Stimulated activated CD4-positive, alpha-beta T cell treated with anti-CD3 and anti-CD28 coated beads, Interleukin-15, amount 100 ng/mL, for 1 hour (primary cell): ENCODE measurements around the gene AMBP.
"Not testable (repeated sequence)": the region's sequence is repeated elsewhere in the genome, so short reads cannot be mapped to it uniquely, and the experiment has no call there.

Experiments
- DNase-seq, 2 donors: peaks; one replicate each; pipeline ENCODE4 v3.0.0-alpha.2; 2020; ENCODE audit warnings: low read depth in 1 of 2, low spot score in 1 of 2

AMBP gene

GRCh38 chr9:114092336-114092735, 14.2 kb upstream of the AMBP start:
- DNase-seq, result no peak

DNA sequence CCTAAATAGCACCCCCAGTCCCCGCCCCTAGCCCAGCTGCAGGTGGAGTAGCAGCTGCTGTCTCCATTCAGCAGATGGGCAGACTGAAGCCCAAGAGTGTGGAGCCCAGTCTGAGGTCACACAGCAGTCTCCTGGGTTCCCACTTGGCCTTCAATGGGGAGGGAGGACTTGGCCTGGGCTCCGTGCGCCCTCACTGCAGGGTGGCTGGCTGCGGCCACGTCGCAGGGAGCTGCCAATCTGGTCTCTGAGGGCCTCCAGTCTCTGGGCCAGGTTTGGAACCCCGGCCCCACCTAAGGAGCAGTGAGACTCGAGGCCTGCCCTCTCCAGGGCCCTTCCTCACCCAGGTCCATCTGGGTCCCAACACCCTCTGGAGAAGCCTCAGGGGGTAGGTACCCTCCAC, 13.6 kb upstream of the AMBP start:
- DNase-seq, result no peak

DNA sequence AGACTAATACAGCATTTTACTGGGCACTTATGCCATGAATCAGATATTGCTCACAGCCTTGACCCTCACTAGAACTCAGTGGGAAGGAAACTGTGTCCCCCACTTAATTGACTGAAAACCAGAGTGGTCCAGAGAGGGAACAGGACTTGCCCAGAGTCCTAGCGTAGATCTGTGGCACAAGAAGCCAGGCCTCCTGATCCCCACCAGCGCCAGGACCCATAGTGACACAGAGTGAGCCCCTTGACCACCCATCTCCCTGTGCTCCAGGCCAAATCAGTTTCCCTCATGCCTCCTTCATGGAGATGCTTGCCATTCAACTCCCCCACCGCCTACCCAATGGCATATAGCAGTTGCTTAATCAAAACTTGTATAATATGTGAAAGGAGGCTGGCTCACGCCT, 12.7 kb upstream of the AMBP start:
- DNase-seq, result no peak

DNA sequence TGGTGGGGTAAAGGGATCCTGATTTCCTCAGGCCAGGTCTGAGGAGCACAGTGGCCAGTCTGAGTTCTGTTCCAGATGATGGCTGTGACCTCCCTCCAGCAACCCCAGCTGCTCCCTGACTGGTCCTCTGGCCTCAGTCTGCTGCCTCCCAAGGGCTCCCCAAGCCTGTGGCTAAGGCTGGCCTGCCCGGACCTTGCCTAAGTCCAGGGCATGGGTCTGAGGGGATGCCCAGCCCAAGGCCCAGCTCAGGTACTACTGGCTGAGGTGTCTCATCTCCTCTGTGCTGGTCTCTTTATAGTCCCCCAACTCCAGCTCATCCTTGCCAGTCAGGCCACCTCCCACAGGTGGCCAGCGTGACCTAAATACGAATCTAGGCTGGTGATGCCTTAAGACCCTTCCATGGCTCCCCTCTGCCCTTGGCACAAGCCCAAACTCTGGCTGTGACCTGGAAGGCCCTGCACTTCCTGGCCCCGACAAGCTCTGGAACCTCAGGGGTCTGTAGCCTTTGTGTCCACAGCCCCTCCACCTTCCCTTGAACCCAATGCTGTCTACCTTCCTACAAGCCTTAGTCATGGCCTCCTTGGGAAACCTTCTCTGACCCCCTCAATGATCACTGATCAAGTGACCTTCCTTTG, 11.2 kb upstream of the AMBP start:
- DNase-seq, result no peak

DNA sequence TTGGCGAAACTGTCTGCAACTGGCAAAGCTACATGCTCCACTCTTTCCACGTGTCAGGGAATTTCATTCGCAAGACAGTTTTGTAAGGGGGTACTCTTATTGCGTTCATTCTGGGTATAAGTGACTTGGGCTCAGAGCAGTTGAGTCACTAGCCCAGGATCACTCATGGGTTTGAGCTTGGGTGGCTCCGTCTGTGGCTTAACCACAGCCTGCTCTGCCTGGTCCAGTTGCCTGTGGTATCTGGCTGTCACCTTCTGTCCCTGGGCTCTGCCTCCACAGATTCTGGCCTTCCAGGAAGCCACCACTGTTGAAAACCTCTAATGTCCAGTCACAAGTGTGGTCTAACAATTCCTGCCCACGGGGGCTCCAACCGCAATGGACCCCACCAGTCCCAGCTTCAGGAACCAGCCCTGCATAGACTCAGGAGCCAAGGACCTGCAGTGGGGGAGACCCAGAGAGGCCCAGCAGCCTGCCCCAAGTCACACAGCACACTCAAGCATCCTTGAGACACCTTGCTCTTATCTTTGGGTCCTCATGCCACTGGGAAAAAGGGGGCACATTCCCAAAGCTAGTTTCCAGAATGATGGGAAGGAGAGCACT, 10.6 kb upstream of the AMBP start:
- DNase-seq, result no peak

DNA sequence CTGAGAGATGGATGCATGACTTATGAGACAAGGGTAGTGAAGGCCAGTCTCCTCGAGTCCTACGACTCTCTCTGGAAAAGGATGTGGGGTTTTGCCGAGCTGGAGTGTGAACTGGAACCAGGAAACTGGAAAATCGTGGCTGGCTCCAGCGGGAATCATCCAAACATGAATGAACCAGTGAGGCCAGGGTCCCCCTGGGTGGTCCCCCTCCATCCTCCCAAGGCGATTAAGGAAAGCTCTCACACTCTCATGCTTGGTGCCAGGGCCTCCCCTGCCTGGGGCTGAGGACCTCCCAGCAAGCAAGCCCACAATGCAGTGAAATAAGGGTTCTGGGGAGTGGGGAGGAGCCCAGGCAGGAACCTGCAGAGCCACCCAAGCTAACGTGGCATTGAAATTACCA, 9.6 kb upstream of the AMBP start:
- no peak for DNase-seq

- DNase-seq, result no peak
These were observed 8.5 kb upstream of the AMBP start for GRCh38 chr9:114086607-114087006.

DNA sequence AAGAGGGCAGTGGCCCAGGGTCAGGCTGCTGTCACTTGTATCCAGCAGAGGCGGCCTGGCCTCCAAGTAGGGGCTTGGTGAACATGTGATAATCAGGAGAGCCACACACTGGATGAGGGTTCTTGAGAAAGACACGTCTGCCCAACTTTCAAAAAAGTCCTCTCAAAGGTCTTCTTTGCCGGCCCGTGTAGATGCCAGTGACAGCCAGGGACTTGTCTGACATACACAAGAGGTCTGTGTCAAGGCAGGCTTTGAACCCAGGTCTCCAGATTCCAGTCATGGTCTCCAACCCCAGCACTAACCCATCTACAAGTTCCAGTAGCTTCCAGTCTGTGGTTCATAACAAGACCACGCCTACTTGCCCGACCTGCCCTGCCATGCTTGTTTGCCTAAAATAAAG, 7.9 kb upstream of the AMBP start:
- no peak for DNase-seq

- no peak for DNase-seq
These were observed 7.3 kb upstream of the AMBP start for GRCh38 chr9:114085387-114085789.

DNA sequence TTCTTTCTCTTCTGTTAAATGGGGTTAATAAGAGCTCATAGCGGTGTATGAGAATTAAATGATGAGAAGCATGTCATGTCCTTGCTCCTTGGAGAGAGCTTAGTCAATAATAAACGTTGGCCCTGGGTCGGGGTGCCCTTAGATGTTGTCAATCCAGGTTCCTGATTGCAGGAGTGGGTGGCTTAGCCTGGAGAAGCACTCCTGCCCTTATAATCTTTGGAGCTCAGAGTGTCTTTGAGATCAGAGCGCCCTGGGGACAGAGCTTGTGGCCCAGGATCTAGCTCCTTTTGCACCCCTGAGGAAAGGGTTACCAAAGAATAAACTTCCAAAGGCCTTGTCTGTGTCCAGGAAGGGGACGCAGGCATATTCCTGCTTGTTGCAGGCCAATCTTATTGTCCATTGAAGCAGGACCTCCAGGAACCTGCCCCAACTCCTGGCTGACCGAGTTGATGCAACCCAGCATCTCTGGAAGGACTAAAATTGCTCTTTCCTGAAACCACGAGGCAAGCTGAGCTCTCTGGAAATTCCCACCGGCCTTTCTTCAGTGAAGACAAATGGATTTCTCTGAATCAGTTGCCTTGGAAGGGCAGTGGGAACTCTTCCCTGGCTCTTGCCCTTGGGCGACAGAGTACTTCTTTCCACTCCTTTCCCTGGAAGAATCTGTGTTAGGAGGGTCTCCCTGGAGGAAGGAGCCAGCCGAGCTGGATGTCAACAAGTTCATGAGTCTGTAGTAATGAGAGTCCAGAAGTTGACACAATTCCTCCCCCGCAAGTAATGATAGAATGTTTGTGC, 6.4 kb upstream of the AMBP start:
- DNase-seq, result no peak

DNA sequence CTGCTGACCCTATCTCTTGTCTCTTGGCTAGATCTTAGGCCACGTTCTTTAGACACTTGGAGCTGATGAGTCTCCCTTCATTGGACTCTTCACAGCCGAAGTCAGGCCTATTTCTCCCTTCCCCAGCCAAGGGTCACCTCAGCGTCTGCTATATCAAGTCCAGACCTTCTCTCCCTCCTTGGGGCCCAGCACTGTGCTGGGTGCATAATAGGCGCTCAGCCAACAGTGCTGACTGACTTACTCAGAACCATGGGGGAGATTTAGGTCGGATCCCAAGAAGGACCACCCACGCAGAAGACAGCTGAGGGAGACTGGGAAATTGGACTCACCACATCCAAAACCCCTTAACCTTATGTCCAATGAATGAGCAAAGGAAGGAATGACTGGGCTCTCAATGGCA, 5.6 kb upstream of the AMBP start:
- no peak for DNase-seq

DNA sequence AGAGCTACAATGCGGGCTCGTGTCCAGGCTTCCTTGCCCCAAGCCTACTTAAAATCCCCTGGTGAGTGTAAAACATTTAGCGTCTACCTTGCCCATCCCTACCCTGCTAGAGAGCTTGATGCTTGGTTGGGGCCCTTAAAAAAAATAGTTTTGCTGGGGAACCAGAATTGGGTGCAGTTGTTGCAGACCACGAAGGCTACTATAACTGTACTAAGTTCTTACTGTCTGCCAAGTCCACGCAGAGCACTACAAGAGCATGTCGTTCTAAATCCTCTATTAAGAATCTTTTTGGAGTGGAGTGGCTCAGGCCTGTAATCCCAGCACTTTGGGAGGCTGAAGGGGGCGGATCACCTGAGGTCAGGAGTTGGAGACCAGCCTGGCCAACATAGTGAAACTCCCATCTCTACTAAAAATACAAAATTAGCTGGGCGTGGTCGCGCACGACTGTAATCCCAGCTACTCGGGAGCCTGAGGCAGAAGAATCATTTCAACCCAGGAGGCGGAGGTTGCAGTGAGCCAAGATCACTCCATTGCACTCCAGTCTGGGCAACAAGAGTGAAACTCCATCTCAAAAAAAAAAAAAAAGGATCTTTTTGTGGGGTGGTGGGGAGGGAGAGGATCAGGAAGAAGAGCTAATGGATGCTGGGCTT, 4.8 kb upstream of the AMBP start:
- not testable (repeated sequence) for DNase-seq

- DNase-seq, result peak; percentile 43 to 53
These were observed 4.1 kb upstream of the AMBP start for GRCh38 chr9:114082017-114082762.

DNA sequence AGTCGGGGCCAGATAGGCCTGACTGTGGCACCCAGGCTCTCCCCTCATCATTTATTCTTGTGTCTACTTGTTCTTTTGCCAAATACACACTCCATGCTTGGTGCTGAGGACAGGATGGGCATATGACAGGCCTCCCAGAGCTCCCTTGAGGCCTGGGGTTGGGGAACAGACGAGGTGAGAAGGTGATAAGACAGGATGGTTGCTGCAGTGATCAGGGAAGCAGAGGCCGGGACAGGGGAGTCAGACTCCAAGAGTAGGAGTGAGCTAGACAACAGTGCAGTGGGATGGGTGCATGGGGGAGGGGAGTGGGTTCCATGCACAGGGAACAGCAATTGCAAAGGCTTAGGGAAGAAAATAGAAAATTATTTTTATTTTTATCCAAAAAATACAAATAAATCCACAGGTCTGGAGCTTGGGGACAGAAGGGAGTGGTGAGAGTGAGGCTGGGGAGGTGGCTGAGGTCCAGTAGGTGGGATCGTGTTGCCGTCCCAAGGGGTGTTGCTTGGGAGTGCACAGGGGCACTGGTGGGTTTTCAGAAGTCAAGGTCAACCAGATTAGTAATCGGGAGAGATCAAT, 3.4 kb upstream of the AMBP start:
- no peak for DNase-seq

GRCh38 chr9:114080773-114081440, 2.8 kb upstream of the AMBP start:
- no peak for DNase-seq

- DNase-seq, result no peak
These were observed 2.2 kb upstream of the AMBP start for GRCh38 chr9:114080195-114080772.

DNA sequence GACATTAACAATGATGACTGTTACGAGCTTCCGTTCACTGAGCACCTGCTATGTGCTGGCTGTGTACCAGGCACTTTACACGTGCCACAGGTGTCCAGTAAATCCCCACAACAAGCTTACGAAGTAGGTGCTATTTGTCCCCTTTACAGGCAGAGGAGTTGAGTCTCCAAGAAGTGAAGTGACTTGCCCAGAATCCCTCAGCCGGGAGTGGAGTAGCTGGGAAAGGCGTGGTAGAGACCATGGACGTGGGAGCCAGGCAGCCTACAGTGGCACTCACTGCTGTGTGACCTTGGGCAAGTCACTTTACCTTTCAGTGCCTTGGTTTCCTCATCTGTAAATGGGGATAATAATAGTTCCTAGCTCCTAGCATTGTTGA, 669 bp upstream of the AMBP start:
- DNase-seq, result no peak

DNA sequence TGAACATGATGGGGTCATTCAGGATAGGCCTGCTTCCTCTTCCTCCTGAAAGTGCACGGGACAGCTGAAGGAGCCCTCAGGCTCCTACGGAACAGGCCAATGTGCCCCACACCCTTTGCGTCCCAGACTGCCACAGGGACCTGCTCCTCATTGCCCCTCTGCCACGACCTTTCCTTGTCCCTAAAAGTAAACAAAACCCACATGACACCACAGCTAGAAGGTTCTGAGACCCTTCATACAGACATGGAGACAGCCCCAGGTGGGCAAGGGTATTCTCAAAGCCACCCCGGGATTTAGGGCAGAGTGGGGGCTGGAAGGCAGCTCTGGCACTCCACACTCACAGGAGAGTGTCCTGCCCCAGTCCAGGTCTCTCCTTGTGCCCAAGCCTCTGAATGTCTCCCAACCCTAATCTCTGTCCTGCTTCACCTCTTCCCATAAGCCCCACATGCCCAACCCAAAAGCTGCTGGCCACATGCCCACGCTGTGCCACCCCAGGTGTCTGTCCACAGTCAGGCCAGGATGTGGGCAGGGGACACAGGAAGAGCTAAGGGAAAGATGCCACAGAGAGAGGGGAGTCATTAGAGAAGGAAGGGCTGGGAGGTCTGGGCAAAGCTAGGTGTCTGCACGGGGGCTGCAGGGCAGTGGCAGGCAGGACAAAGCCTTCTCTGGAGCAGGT, 800 bp downstream of the AMBP start:
- DNase-seq, result no peak
